ENCODE data around the gene PLEKHF1.

Gene PLEKHF1

DNA sequence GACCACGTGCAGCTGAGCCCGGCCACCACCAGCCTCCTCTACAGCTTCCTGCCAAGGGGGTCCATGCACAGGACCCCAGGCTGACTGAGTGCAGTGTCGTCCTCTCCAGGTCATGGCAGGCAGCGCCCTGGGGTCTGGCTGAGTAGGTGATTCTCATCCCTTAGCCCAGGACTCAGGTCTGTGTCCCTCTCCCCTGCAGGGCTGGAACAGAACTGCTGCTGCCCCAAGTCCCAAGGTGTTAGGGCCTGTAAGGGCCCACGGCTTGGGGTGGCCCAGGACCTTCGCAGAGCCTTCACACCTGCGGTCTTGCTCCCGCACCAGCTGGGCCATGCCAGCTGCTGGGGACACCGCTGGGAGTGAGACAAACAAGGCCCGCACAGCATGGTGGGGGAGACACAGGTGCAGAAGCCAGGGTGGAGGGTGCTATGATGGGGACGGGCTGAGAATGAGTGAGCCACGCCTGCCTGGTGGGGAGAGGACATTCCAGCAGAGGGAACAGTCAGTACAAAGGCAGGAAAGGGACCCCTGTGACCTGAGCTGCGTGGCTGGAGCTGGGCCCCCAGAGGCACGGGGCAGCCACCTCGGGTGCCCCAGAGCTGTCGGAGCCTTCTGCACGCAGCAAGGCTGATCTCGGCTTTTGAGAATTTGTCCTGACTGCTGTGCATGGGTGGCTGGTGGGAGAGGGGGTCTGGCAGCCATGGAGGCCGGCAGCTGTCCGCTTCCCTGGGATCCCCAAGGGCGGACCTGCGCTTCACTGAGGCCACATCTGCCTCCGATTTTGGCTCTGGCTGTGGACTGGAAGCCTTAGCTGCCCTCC, 11.9 kb downstream of the PLEKHF1 start:
- no peak for DNase-seq (ENCODE audit: low read depth, low spot score)

DNA sequence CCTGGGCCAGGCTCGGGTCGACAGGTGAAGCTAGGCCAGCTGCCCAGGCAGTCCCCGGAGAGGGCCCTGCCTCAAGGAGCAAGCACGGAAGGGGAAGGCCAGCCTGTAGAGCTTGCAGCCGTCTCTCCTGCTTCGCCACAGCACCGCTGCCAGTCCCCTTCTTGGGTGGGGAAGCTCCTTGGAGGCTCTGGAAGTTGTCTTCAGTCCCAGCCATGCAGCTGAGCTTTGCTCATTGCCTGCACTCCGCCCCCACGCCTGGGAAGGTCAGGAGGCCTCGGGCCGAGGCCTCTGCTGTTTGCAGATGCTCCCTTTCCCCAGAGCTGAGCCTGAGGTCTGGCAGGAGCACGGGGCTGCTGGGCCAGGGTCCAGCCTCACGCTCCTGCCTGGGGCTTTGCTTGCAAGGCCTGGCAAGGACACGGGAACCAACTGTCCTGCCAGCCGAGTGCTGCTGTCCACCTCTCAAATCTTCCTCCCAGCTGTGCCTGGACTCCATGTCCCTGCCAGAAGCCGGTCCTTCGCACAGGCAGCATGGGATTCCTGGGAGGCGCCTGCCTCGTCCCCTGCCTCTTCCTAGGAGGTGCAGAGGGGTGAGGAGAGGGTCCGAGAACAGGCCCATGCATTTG, 13.3 kb downstream of the PLEKHF1 start:
- no peak for DNase-seq (ENCODE audit: low read depth, low spot score)

DNA sequence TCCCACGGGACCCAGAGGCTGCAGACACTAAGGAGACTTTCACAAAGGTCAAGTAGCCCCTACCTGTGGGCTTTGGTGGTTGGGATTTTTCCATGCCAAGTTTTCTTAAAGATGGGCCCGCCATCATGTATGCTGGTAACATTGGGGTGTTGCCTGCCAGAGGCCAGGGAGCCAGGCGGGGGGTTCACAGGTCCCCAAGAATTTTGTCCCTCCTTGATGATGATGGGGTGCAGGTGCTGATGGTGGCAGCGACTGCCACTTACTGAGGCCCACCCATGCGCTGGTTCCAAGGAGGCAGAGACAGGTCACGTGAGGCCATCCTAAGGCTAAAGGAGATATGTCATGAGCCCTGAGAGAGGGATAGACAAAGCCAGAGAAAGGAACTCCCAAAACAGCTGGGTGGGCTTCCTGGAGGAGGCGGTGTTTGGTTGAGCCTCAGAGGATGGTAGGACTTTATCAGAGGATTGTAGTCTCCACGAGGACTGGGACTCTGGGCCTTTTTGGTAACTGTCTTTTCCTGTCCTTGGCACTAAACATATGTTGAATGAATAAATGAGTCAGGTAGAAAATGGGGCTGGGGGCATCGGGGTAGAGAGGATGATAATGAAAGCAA, 14.4 kb downstream of the PLEKHF1 start:
- DNase-seq (ENCODE audit: low read depth, low spot score) = no peak

DNA sequence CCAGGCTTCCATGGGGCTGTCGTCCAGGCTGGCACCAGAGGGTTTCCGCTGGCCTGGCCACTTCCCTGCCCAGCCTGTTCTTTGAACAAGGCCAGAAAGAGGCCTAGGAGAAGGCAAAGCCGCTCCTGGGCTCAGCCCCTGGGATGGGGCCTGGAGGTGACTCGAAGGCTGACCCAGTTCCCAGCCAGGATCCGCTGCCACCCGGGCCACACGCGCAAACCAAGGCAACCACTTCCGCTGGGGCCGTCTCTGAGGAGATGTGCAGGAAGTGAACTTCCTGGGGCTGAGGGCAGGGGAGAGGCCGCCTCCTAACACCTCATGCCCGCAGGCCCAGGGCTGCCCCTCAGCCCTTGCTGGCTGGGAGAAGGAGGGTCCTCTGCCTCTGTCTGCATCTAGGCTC, 15.2 kb downstream of the PLEKHF1 start:
- peak; percentile 46 for DNase-seq (ENCODE audit: low read depth, low spot score)

DNA sequence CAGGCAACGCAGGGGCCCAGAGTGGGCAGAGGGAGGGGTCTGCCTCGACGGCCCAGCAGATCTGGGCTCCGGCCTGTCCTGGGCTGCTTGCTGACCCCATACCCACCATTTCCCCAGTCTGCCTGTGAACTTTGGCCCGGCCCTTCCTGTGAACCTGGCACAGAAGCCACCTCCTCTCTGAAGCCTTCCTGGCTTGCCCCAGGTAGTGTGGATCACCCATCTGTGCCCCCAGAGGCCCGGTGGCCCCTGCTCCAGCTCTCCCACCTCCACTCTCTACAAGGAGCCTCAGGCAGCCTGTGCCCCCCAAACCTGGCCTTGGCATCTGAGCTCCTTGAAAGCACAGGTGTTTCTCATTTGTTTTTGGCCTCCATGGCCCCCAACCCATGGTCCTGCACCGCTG, 15.7 kb downstream of the PLEKHF1 start:
- DNase-seq (ENCODE audit: low read depth, low spot score) = no peak

DNA sequence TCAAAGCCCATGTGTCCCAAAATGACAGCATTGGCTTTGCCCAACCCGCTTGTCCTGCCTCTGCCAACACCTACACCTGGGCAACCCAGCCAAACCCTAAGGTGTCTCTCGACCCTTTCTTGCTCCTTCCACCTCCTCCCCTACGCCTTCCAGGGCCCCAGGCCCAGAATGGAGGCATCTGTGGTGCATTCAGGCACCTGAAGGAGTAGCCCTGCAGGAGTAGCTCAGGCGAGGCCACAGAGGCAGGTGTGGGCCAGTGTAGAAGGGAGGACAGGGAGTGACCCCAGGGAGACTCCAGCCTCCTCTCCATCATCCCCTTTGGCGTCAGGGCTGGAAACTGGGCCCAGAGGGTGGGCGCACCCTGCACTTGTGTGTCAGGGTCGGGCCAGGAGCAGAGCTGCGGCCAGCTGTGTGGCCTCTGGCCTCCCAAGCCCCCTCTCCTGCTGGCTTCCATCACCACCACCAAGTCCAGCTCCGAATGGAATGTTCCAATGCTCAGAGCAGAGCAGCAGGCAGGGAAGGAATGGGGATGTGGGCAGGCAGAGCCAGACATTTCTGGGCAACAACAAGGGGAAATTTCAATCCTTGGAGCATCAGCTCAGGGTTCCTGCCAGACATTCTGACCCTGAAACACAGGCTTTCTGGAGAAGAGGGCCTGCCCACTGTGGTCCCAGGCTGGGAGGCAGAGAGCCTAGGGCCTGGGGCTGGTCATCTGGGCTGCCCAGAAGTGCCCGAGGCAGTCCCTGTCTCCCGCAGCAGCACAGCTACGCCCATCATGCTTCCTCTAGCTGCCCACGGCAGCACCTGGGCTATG, 16.4 kb downstream of the PLEKHF1 start:
- no peak for DNase-seq (ENCODE audit: low read depth, low spot score)

DNA sequence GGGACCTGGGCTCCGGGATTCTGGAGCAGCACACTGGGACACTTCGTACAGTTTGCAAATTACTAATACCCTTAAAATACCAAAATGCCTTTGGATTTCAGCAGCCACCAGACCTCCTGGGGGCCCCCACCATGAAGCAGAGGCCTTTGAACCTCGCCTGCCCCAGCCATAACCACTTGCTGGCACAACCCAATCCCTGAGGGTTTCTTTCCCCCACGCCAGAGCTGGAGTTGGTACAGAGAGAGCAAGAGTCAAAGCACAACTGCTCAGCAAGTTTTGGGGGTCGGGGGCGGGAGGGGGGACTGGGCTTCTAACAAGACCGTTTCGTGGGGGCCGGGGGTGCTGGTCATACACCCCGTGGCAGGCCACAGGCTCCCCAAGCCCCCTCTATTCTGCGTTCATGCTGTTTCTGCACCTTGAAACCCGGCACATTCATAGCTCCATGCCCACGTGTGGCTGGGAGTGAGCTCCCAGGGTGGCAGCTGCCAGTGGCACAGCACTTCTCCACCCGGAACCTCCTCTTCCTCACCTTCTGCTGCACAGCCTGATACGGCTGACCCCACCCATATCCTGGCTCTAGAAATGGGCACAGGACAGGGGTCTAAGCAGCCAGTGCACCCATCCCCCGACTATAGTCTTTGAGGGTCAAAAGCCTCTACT, 17.1 kb downstream of the PLEKHF1 start:
- DNase-seq (ENCODE audit: low read depth, low spot score) = no peak

DNA sequence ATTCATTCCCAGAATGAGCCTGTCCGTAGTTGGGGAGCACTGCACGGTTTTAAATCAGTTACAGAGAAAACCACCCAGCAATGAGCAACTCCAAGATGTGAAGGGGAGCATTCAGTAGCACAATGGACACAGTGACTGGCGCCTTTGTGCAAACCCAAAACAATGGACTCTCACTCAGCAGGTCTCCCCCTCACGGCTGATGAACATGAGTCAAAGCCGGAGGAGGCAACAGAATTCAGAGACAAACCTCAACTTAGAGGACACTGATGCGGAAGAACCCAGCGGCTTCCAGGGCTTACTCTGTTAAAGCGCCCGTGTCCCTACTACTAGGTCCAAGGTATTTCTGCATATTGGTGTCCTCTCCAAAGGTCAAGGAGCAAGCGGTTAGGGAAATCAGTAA, 17.7 kb downstream of the PLEKHF1 start:
- DNase-seq (ENCODE audit: low read depth, low spot score) = no peak

DNA sequence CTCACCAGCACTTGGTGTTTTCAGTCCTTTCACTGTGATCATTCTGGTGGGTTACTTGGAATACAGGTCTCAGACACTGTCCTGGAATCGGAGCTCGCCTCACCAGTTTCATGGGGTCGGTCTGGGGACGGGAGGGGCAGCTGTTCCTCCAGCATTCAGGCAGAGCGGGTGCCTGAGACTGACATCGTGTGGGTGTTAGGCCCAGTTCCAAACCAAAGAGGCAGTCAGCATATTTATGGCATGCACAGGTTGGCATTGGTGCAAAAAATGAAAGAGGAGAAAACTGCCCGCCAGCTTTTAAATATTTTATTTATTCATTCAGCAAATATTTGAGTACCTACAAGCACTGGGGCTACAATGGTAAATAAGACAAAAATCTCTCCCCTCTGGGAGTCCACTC, 20.1 kb downstream of the PLEKHF1 start:
- no peak for DNase-seq (ENCODE audit: low read depth, low spot score)

DNA sequence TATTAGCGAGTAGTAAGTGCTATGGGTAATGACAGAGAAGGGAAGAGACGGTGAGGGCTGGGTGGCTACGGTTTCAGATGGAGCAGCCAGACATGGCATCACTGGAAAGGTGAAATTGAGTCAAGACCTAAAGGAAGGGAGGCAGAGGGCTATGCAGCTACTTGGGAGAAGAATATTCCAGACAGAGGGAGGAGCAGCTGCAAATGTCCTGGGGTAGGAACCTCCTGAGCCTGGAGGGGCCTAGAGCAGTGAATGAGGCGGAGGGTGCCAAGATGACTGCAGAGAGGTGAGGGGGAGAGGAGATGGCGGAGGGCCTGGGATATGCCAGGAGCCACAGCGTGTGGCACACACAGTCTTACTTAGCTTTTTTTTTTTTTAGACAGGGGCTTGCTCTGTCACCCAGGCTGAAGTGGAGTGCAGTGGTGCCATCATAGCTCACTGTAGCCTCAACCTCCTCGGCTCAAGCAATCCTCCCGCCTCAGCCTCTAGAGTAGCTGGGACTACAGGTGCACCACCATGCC, 21.1 kb downstream of the PLEKHF1 start:
- DNase-seq (ENCODE audit: low read depth, low spot score) = no peak

DNA sequence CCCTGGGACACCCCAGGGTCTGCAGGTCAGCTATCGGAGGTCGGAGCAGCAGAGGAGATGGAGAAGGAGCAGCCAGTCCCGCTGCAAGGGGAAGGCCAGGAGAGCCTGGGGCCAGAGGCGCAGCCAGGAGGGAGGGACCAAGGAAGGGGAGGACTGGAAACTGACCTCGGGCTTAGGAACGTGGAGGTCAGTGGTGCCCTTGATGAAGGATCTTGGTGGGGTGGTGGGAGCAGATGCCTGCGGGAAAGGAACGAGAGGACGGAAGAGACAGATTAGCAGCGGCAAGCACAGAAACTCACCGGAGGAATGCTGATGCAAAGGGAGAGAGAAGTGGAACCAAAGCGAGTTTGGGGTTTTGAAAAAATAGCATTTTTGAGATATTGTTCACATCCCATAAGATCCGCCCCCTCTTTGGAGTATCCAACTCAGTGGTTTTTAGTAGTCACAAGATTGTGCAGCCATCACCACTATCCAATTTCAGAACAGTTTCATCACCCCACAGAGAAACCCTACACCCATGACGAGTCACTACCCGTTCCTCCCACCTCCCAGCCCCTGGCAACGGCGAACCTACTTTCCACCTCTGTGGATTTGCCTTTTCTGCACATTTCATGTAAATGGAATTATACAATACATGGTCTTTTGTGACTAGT, 22.1 kb downstream of the PLEKHF1 start:
- DNase-seq (ENCODE audit: low read depth, low spot score) = no peak

DNA sequence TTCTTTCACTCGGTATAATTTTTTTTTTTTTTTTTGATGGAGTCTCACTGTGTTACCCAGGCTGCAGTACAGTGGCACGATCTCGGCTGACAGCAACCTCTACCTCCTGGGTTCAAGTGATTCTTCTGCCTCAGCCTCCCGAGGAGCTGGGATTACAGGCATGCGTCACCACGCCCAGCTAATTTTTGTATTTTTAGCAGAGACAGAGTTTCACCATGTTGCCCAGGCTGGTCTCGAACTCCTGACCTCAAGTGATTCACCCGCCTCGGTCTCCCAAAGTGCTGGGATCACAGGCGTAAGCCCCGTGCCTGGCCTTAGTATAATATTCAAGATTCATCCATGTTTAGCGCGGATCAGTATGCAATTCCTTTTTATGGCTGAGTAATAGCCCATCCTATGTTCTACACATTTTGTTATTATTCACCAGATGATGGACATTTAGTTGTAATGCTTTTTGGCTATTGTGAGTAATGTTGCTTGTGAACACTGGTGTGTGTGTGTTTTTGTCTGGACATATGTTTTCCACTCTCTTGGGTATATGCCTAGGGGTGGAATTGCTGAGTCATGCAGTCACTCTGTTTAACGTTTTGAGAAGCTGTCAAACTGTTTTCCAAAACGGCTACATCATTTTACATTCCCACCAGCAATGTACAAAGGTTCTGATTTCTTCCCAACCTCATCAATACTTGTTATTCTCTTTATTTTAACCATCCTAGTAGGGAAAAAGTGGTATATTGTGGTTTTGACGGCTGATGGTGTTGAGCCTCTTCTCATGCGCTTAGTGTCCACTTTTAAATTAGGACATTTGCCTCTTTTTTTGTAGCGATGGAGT, 22.9 kb downstream of the PLEKHF1 start:
- DNase-seq (ENCODE audit: low read depth, low spot score) = no peak

DNA sequence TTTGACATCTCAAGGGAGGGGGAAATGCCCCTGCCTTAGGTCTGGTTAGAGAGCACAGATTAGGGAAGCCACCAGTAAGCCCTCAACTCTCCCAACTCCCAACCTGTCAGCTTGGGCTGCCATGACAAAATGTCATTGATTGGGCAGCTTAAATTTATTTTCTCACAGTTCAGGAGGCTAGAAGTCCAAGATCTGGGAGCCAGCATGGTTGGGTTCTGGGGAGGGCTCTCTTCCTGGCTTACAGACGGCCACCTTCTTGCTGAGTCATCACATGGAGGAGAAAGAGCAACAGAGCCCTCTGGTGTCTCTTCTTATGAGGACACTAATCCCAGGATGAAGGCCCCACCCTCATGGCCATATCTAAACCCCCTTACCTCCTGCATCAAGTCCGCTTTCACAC, 25.6 kb downstream of the PLEKHF1 start:
- no peak for DNase-seq (ENCODE audit: low read depth, low spot score)

DNA sequence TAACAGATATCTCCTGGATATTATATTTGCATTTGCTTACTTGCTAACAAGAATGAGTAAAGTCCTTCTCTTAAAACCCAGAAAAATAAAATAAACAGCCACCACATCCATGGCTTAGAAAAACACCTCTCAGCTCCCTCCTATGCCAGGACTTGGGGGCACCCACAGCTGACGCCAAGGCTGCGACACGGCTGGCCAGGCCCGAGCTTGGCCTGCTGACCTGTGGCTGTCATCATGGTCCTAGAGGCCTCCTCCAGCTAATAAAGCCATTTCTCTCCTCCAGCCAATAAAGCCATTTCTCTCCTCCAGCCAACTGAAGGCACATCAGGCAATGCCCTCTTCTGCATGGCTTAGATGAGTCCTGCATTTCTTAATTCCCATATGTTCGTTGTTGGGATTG, 28.9 kb downstream of the PLEKHF1 start:
- DNase-seq (ENCODE audit: low read depth, low spot score) = no peak

DNA sequence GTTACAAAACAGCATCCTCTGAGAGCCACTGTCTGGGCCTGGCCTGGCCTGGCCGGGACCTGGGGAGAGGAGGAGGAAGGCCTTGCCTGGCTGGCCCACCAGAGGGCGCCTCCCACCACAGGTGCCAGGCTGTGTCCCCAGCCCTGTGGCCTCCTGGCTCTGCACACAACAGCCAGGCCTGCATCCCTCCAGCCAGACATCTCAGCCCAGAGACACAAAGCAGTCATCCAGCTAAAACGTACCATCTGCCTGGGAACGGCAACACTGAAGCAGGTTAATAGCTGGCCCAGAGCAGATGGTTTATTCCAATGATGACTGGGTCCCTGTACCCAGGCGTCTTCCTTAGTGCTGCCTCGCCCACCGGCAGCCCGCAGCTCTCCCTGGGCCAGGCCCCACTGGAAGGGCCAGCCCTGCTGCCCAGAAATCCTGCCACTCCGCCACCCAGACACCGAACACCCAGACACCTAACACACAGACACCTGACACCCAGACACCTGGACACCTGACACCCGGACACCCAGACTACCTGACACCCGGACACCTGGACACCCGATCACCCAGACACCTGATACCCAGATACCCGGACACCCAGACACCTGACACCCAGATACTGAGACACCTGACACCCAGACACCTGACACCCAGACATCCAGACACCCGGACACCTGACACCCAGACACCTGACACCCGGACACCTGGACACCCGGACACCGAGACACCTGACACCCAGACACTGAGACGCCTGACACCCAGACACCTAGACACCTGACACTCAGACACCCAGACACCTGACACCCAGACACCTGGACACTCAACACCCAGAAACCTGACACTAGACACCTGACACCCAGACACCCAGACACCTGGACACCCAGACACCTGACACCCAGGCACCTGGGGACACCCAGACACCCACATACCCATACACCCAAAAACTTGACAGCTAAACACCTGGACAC, 29.7 kb downstream of the PLEKHF1 start:
- DNase-seq (ENCODE audit: low read depth, low spot score) = peak; percentile 67

DNA sequence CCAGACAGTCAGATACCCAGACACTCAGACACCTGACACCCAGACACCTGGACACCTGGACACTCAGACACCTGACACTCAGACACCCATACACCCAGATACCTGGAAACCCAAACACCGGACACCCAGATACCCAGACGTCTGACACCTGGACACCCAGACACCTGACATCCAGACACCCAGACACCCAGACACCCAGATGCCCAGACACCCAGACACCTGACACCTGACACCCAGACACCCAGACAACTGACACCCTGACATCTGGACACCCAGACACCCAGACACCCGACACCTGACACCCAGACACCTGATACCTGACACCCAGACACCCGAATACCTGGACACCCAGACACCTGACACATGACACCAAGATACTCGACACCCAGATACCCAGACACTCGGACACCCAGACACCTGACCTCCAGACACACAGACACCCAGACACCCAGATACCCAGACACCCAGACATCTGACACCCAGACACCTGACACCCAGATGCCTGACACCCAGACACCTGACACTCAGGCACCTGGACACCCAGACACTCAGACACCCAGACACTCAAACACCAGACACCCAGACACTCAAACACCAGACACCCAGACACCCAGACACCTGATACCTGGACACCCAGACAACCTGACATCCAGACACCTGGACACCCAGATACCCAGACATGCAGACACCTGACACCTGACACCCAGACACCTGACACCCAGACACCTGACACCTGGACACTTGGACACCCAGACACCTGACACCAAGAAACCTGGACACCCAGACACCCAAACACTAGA, 30.7 kb downstream of the PLEKHF1 start:
- no peak for DNase-seq (ENCODE audit: low read depth, low spot score)

DNA sequence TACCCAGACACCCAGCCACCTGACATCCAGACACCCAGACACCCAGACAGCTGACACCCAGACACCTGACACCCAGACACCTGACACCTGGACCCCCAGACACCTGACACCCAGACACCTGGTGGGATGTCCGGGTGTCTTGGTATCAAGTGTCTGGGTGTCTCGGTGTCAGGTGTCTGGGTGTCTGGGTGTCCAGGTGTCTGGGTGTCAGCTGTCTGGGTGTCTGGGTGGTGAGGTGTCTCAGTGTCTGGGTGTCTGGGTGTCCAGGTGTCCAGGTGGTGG, 31.2 kb downstream of the PLEKHF1 start:
- no peak for DNase-seq (ENCODE audit: low read depth, low spot score)

All from activated naive CD8-positive, alpha-beta T cell treated with anti-CD3 and anti-CD28 coated beads, Interleukin-2, amount 50 U/mL, for 16 hours (primary cell).